ENCODE data around the gene CAPN13.

The CAPN13 gene

GRCh38 chr2:30732376-30732775 is 74.9 kb downstream of the CAPN13 start:
- DNase-seq, result no peak
- no peaks in the 10 kb centered on the region for H3K27me3 ChIP-seq (replicated peaks; ENCODE audit: control insufficient read depth, insufficient read depth, low read length, poor library complexity, severe bottlenecking)
- H3K27ac ChIP-seq (ENCODE audit: insufficient read depth, low read length, poor library complexity, severe bottlenecking), result no peak overlapping the region
- H3K36me3 ChIP-seq (ENCODE audit: control insufficient read depth, insufficient read depth, low read length), result no peaks in the 10 kb centered on the region
- no peak overlapping the region for H3K4me3 ChIP-seq (ENCODE audit: insufficient read depth, low read depth, low read length, poor library complexity, severe bottlenecking)
- no peaks in the 10 kb centered on the region for H3K4me1 ChIP-seq (ENCODE audit: control insufficient read depth, insufficient read depth, low read length, poor library complexity, severe bottlenecking)
- H3K9me3 ChIP-seq (ENCODE audit: control insufficient read depth, low read length), result no peaks in the 10 kb centered on the region

GRCh38 chr2:30731706-30732105 is 75.5 kb downstream of the CAPN13 start:
- Histone ChIP-seq H3K36me3 (ENCODE audit: control insufficient read depth, insufficient read depth, low read length) (no peaks in the 10 kb centered on the region), H3K27me3 (replicated peaks; ENCODE audit: control insufficient read depth, insufficient read depth, low read length, poor library complexity, severe bottlenecking) (no peaks in the 10 kb centered on the region), H3K27ac (ENCODE audit: insufficient read depth, low read length, poor library complexity, severe bottlenecking) (no peak overlapping the region), H3K4me3 (ENCODE audit: insufficient read depth, low read depth, low read length, poor library complexity, severe bottlenecking) (no peak overlapping the region), H3K9me3 (ENCODE audit: control insufficient read depth, low read length) (no peaks in the 10 kb centered on the region), H3K4me1 (ENCODE audit: control insufficient read depth, insufficient read depth, low read length, poor library complexity, severe bottlenecking) (no peaks in the 10 kb centered on the region)
- DNase-seq, result no peak

GRCh38 chr2:30730736-30731647 is 76.3 kb downstream of the CAPN13 start:
- no peaks in the 10 kb centered on the region for H3K9me3 ChIP-seq (ENCODE audit: control insufficient read depth, low read length)
- DNase-seq, result no peak
- H3K27me3 ChIP-seq (replicated peaks; ENCODE audit: control insufficient read depth, insufficient read depth, low read length, poor library complexity, severe bottlenecking), result no peaks in the 10 kb centered on the region
- H3K27ac ChIP-seq (ENCODE audit: insufficient read depth, low read length, poor library complexity, severe bottlenecking), result no peak overlapping the region
- no peak overlapping the region for H3K4me3 ChIP-seq (ENCODE audit: insufficient read depth, low read depth, low read length, poor library complexity, severe bottlenecking)
- H3K4me1 ChIP-seq (ENCODE audit: control insufficient read depth, insufficient read depth, low read length, poor library complexity, severe bottlenecking), result no peaks in the 10 kb centered on the region
- no peaks in the 10 kb centered on the region for H3K36me3 ChIP-seq (ENCODE audit: control insufficient read depth, insufficient read depth, low read length)

GRCh38 chr2:30729031-30729430 is 78.2 kb downstream of the CAPN13 start:
- Histone ChIP-seq H3K4me3 (ENCODE audit: insufficient read depth, low read depth, low read length, poor library complexity, severe bottlenecking) (no peak overlapping the region), H3K9me3 (ENCODE audit: control insufficient read depth, low read length) (no peaks in the 10 kb centered on the region), H3K4me1 (ENCODE audit: control insufficient read depth, insufficient read depth, low read length, poor library complexity, severe bottlenecking) (no peaks in the 10 kb centered on the region), H3K27ac (ENCODE audit: insufficient read depth, low read length, poor library complexity, severe bottlenecking) (no peak overlapping the region), H3K36me3 (ENCODE audit: control insufficient read depth, insufficient read depth, low read length) (no peaks in the 10 kb centered on the region), H3K27me3 (replicated peaks; ENCODE audit: control insufficient read depth, insufficient read depth, low read length, poor library complexity, severe bottlenecking) (peaks cover 4% of the 10 kb centered on the region)
- no peak for DNase-seq

- Histone ChIP-seq H3K4me3 (ENCODE audit: insufficient read depth, low read depth, low read length, poor library complexity, severe bottlenecking) (no peak overlapping the region), H3K27me3 (replicated peaks; ENCODE audit: control insufficient read depth, insufficient read depth, low read length, poor library complexity, severe bottlenecking) (peaks cover 4% of the 10 kb centered on the region), H3K9me3 (ENCODE audit: control insufficient read depth, low read length) (no peaks in the 10 kb centered on the region), H3K4me1 (ENCODE audit: control insufficient read depth, insufficient read depth, low read length, poor library complexity, severe bottlenecking) (no peaks in the 10 kb centered on the region), H3K36me3 (ENCODE audit: control insufficient read depth, insufficient read depth, low read length) (no peaks in the 10 kb centered on the region), H3K27ac (ENCODE audit: insufficient read depth, low read length, poor library complexity, severe bottlenecking) (no peak overlapping the region)
- no peak for DNase-seq
Measured at GRCh38 chr2:30722936-30723725, 84.1 kb downstream of the CAPN13 start.

- Histone ChIP-seq H3K9me3 (ENCODE audit: control insufficient read depth, low read length) (no peaks in the 10 kb centered on the region), H3K36me3 (ENCODE audit: control insufficient read depth, insufficient read depth, low read length) (no peaks in the 10 kb centered on the region), H3K27ac (ENCODE audit: insufficient read depth, low read length, poor library complexity, severe bottlenecking) (no peak overlapping the region), H3K4me1 (ENCODE audit: control insufficient read depth, insufficient read depth, low read length, poor library complexity, severe bottlenecking) (no peaks in the 10 kb centered on the region), H3K27me3 (replicated peaks; ENCODE audit: control insufficient read depth, insufficient read depth, low read length, poor library complexity, severe bottlenecking) (peaks cover 4% of the 10 kb centered on the region), H3K4me3 (ENCODE audit: insufficient read depth, low read depth, low read length, poor library complexity, severe bottlenecking) (no peak overlapping the region)
- DNase-seq, result no peak
Measured at GRCh38 chr2:30721668-30722647, 85.3 kb downstream of the CAPN13 start.

- H3K4me1 ChIP-seq (ENCODE audit: control insufficient read depth, insufficient read depth, low read length, poor library complexity, severe bottlenecking), result no peaks in the 10 kb centered on the region
- H3K4me3 ChIP-seq (ENCODE audit: insufficient read depth, low read depth, low read length, poor library complexity, severe bottlenecking), result no peak overlapping the region
- peaks cover 4% of the 10 kb centered on the region for H3K27me3 ChIP-seq (replicated peaks; ENCODE audit: control insufficient read depth, insufficient read depth, low read length, poor library complexity, severe bottlenecking)
- H3K9me3 ChIP-seq (ENCODE audit: control insufficient read depth, low read length), result no peaks in the 10 kb centered on the region
- DNase-seq, result no peak
- H3K36me3 ChIP-seq (ENCODE audit: control insufficient read depth, insufficient read depth, low read length), result no peaks in the 10 kb centered on the region
- H3K27ac ChIP-seq (ENCODE audit: insufficient read depth, low read length, poor library complexity, severe bottlenecking), result no peak overlapping the region
Measured at GRCh38 chr2:30721241-30721640, 86.0 kb downstream of the CAPN13 start.

- Histone ChIP-seq H3K27me3 (replicated peaks; ENCODE audit: control insufficient read depth, insufficient read depth, low read length, poor library complexity, severe bottlenecking) (no peaks in the 10 kb centered on the region), H3K36me3 (ENCODE audit: control insufficient read depth, insufficient read depth, low read length) (no peaks in the 10 kb centered on the region), H3K4me1 (ENCODE audit: control insufficient read depth, insufficient read depth, low read length, poor library complexity, severe bottlenecking) (no peaks in the 10 kb centered on the region), H3K4me3 (ENCODE audit: insufficient read depth, low read depth, low read length, poor library complexity, severe bottlenecking) (no peak overlapping the region), H3K9me3 (ENCODE audit: control insufficient read depth, low read length) (no peaks in the 10 kb centered on the region), H3K27ac (ENCODE audit: insufficient read depth, low read length, poor library complexity, severe bottlenecking) (no peak overlapping the region)
- DNase-seq, result no peak
Measured at GRCh38 chr2:30717081-30717650, 90.1 kb downstream of the CAPN13 start.

GRCh38 chr2:30716123-30716900 is 90.9 kb downstream of the CAPN13 start:
- no peak overlapping the region for H3K4me3 ChIP-seq (ENCODE audit: insufficient read depth, low read depth, low read length, poor library complexity, severe bottlenecking)
- no peaks in the 10 kb centered on the region for H3K4me1 ChIP-seq (ENCODE audit: control insufficient read depth, insufficient read depth, low read length, poor library complexity, severe bottlenecking)
- H3K27ac ChIP-seq (ENCODE audit: insufficient read depth, low read length, poor library complexity, severe bottlenecking), result no peak overlapping the region
- H3K27me3 ChIP-seq (replicated peaks; ENCODE audit: control insufficient read depth, insufficient read depth, low read length, poor library complexity, severe bottlenecking), result no peaks in the 10 kb centered on the region
- H3K9me3 ChIP-seq (ENCODE audit: control insufficient read depth, low read length), result no peaks in the 10 kb centered on the region
- H3K36me3 ChIP-seq (ENCODE audit: control insufficient read depth, insufficient read depth, low read length), result no peaks in the 10 kb centered on the region
- DNase-seq, result no peak

All from effector memory CD4-positive, alpha-beta T cell (primary cell).